Osteocyte (in vitro differentiated cells): ENCODE data around the gene LRRC57. TPM values are rescaled to one million over a fixed set of nuclear protein-coding genes. Genes with fewer than 3 reads are reported as not detected.

Experiments
- DNase-seq: peaks from one replicate; pipeline ENCODE4 v3.0.0; 2021; ENCODE audit warnings: mixed read lengths; ENCODE audit not compliant: unreplicated experiment; ENCODE audit errors: extremely low spot score
- H3K27ac Mint-ChIP-seq: one replicate; pipeline ENCODE4 v1.8.0; 2021; ENCODE audit warnings: mild to moderate bottlenecking, mixed read lengths; ENCODE audit not compliant: unreplicated experiment
- H3K27me3 Mint-ChIP-seq: one replicate; pipeline ENCODE4 v1.8.0; 2021; ENCODE audit warnings: mixed read lengths; ENCODE audit not compliant: unreplicated experiment
- H3K36me3 Mint-ChIP-seq: one replicate; pipeline ENCODE4 v1.8.0; 2021; ENCODE audit warnings: mixed read lengths; ENCODE audit not compliant: unreplicated experiment
- H3K4me1 Mint-ChIP-seq: one replicate; pipeline ENCODE4 v1.8.0; 2021; ENCODE audit warnings: mixed read lengths; ENCODE audit not compliant: unreplicated experiment
- H3K4me3 Mint-ChIP-seq: one replicate; pipeline ENCODE4 v1.8.0; 2021; ENCODE audit warnings: mild to moderate bottlenecking, moderate library complexity, mixed read lengths; ENCODE audit not compliant: unreplicated experiment
- H3K9me3 Mint-ChIP-seq: one replicate; pipeline ENCODE4 v1.8.0; 2021; ENCODE audit warnings: mixed read lengths; ENCODE audit not compliant: unreplicated experiment
- CTCF ChIP-seq: fragments of 200-600 bp; sonication (generic); IDR thresholded peaks from 2 replicates; pipeline ENCODE4 v1.5.0; 2021; ENCODE audit warnings: antibody characterized with exemption, mild to moderate bottlenecking, moderate library complexity
- long read RNA-seq: library from polyadenylated mRNA; unstranded; transcript quantifications from one replicate; pipeline ENCODE4 v2.0.0, GENCODE V29; 2021
- total RNA-seq: library from RNA; stranded (reverse); gene quantifications from 2 replicates; pipeline ENCODE4 v1.2.1, GENCODE V29; 2021

LRRC57 gene
- total RNA-seq, result 38.9 and 40.3 TPM in 2 replicates
- long read RNA-seq, full-length matches to known transcripts, result 160 of 171 reads
- long read RNA-seq, partial matches to known transcripts, result 3 of 171 reads
- long read RNA-seq, other reads (novel, unspliced or antisense), result 8 of 171 reads

GRCh38 chr15:42548249-42549031 is at the start of gene LRRC57, which contains the start of gene HAUS2:
Gene LRRC57 (minus strand): TSS chr15:42548793. CDS start chr15:42548434, 359 bp downstream.
Gene HAUS2 (plus strand): TSS chr15:42548838. CDS start chr15:42548873, 35 bp downstream.
- Mint-ChIP-seq H3K27ac (peak within 1 kb of the TSS; percentile 98), H3K9me3 (no peaks in the 10 kb centered on the region), H3K4me1 (peaks cover 29% of the 10 kb centered on the region), H3K4me3 (peak within 1 kb of the TSS; percentile 95), H3K36me3 (peaks cover 13% of the 10 kb centered on the region), H3K27me3 (no peaks in the 10 kb centered on the region)
- no peak for TF ChIP-seq CTCF
- DNase-seq, result peak; percentile 95

GRCh38 chr15:42595626-42596240 is 47.1 kb upstream of the LRRC57 start:
- Mint-ChIP-seq H3K27ac (no peak overlapping the region), H3K4me3 (no peak overlapping the region), H3K27me3 (no peaks in the 10 kb centered on the region), H3K9me3 (no peaks in the 10 kb centered on the region), H3K4me1 (peaks cover 6% of the 10 kb centered on the region), H3K36me3 (peaks cover 19% of the 10 kb centered on the region)
- DNase-seq, result no peak
- TF ChIP-seq CTCF, result no peak

GRCh38 chr15:42594095-42594494 is 45.5 kb upstream of the LRRC57 start:
- no peak for DNase-seq
- TF ChIP-seq CTCF, result no peak
- Mint-ChIP-seq H3K36me3 (peaks cover 23% of the 10 kb centered on the region), H3K9me3 (no peaks in the 10 kb centered on the region), H3K27ac (no peak overlapping the region), H3K4me1 (peaks cover 2% of the 10 kb centered on the region), H3K27me3 (no peaks in the 10 kb centered on the region), H3K4me3 (no peak overlapping the region)

GRCh38 chr15:42593143-42593542 is 44.5 kb upstream of the LRRC57 start:
- no peak for TF ChIP-seq CTCF
- no peaks in the 10 kb centered on the region for H3K9me3 Mint-ChIP-seq
- DNase-seq, result no peak
- H3K4me1 Mint-ChIP-seq, result peaks cover 2% of the 10 kb centered on the region
- peaks cover 24% of the 10 kb centered on the region for H3K36me3 Mint-ChIP-seq
- H3K27ac Mint-ChIP-seq, result no peak overlapping the region
- no peak overlapping the region for H3K4me3 Mint-ChIP-seq
- H3K27me3 Mint-ChIP-seq, result no peaks in the 10 kb centered on the region

- Mint-ChIP-seq H3K27ac (no peak overlapping the region), H3K4me3 (no peak overlapping the region), H3K27me3 (no peaks in the 10 kb centered on the region), H3K9me3 (no peaks in the 10 kb centered on the region), H3K36me3 (peaks cover 25% of the 10 kb centered on the region), H3K4me1 (peaks cover 2% of the 10 kb centered on the region)
- no peak for DNase-seq
- no peak for TF ChIP-seq CTCF
Observed at GRCh38 chr15:42592716-42593115, 44.1 kb upstream of the LRRC57 start.
